Stimulated activated CD8-positive, alpha-beta memory T cell treated with anti-CD3 and anti-CD28 coated beads, Interleukin-15, amount 100 ng/mL, for 4 hours (primary cell): ENCODE results near the gene FBXO27.
"Not testable (repeated sequence)": the region's sequence is repeated elsewhere in the genome, so short reads cannot be mapped to it uniquely, and the experiment has no call there.

Experiments used
- DNase-seq, 2 donors: peaks; one replicate each; pipeline ENCODE4 v3.0.0-alpha.2; 2020; ENCODE audit warnings: low read depth in 2 of 2

The FBXO27 gene

DNA sequence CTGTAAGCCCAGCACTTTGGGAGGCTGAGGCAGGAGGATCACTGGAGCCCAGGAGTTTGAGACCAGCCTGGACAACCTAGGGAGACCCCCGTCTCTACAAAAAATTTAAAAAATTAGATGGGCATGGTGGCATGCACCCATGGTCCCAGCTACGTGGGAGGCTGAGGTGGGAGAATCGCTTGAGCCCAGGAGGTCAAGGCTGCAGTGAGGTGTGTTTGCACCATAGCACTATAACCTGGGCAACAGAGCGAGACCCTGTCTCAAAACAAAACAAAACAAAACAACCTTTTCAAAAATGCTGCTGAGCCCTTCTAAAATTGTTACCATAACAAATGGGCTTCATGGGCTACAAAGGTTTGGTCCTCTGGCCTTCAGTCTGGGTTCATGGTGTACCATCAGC, 43.7 kb downstream of the FBXO27 start:
- DNase-seq = not testable (repeated sequence)

- not testable (repeated sequence) for DNase-seq
Measured at GRCh38 chr19:38987745-38988144, 44.6 kb downstream of the FBXO27 start.

DNA sequence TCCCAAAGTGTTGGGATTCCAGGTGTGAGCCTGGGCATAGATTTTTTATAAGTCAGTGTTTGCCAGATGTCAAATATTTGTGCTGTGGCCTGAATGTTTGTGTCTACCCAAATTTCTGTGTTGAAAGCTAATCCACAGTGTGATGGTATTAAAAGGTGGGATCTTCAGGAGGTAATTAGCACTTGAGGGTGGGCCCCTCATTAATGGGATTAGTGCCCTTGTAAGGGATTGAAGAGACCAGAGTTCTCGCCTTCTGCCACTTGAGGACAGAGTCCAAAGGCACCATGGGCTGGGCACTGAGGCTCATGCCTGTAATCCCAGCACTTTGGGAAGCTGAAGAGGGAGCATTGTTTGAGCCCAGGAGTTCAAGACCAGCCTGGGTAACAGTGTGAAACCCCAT, 47.1 kb downstream of the FBXO27 start:
- DNase-seq = no peak

GRCh38 chr19:38980583-38981374, 51.6 kb downstream of the FBXO27 start:
- DNase-seq = no peak

DNA sequence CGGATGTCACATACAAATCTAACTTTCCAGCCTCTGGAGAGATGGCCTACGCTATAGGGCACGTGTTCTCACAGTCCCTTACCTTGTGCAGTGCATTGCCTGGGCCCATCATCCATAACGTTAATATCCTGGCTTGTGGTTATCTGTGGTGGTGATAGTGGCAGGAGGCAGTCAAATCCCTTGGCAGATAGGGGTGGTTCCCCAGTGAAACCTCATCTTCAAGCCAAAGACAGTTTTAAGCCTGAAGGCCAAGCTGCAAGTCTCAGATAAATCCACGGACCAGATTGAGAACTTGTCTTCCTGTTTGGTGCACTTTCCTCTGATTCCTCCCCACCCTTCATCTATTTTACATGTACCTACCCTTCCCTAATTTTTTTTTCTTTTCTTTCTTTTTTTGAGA, 52.5 kb downstream of the FBXO27 start:
- DNase-seq = no peak

- DNase-seq = no peak
Measured at GRCh38 chr19:38978326-38978689, 54.0 kb downstream of the FBXO27 start.

- no peak for DNase-seq
Measured at GRCh38 chr19:38977445-38978325, 54.7 kb downstream of the FBXO27 start.

DNA sequence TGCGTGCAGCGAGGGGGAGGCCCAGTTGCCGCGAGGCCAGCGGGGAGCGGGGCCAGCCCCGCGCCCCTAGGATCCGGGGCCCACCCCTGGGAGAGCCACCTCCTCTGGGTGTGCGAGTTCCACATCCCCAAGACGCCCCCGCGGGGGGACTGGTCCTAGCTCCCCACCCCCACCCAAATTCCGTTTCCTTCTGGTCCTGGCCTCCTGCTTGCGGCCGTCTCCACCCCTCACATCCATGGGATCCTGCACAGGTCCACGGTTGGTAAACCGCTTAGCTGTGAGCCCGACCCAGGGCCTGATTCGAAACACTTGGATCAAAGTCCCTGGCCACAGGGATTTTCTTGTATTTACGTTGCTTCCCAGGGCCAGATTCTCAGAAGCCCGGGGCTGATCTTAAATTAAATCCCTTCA, 56.5 kb downstream of the FBXO27 start:
- no peak for DNase-seq

DNA sequence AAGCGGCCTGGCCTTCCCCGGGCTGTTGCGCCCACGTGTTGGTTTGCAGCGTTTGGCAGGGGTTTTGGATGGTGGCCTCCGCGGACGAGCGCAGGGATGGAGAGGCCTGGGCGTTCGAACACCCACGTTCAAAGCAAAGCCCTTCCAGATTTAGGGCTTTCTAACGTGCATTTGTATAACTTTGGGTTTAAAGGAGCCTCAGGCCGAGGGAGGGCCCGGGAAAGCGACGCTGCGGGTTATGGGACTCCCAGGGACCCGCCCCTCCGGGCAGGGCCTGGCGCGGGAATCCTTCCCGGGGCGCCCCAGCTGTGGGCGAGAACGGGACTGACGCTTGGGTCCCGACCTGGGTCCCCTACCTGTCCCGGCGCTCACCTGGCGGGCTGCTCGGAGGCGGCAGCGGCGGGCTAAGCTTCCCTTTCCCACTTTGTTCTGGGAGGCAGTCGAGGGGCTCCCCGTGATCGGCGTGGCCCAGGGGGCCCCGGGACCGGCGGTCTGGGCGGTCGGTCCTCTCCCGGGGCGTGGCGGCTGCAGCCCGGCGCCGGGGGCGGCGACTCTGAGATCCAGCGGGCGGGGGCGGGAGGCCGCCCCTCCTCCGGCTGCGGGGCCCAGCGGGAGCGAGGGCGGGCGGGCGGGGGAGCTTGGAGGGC, 57.0 kb downstream of the FBXO27 start, which contains the start of gene FBXO17:
Gene FBXO17 (minus strand): TSS at position 529 of the 647 bp plus-strand sequence. CDS start 25,423 bp downstream, outside the sequence.
- DNase-seq = no peak

DNA sequence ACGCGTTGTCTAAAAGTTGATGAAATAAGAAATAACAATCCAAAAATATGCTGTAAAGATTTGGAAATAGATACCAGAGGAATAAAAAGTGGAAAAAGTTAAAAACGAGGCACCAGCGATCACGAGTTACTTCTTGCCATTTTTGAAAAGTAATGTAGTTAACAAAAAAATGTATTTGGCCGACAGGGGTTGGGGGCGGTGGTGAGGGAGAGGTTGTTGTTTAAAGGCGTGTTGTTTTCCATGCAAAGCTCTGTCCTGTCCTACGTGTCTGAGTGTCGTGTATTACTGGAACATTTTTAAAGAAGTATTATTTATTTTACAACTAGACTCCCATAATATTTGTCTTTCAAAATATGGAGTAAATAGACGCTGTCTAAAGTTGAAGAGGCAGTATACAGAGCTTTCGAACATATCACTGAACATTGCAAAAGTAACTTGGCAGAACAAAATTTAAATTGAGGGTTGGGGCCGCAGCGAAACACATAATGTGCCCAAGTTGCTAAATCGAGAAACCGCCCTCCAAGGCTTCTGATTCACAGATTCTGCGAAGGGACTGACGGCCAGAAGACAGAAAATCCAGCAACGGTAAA, 57.6 kb downstream of the FBXO27 start:
- DNase-seq = no peak
